Lung (tissue), 12 donors: ENCODE results near the gene TBC1D22A. TPM values are rescaled to one million over a fixed set of nuclear protein-coding genes. Genes with fewer than 3 reads are reported as not detected.

ENCODE experiments used
- ATAC-seq: fragments of 200-7000 bp; cut with Tn5 transposase; one replicate; pipeline ENCODE4 v1.9.1; 2020; ENCODE audit warnings: moderate number of reproducible peaks; ENCODE audit not compliant: insufficient read depth, low FRiP score
- DNase-seq, 3 donors: peaks; one replicate each; pipeline ENCODE4 v3.0.0-alpha.2; 2013 to 2017
- H3K27ac ChIP-seq, 2 donors: one replicate each; pipeline ENCODE4 v1.5.1; 2013; ENCODE audit warnings: mild to moderate bottlenecking in 2 of 2, moderate library complexity in 2 of 2, control low read depth in 1 of 2, inconsistent platforms in 1 of 2, low read depth in 1 of 2, low read length in 1 of 2
- H3K27me3 ChIP-seq, 3 donors: one replicate each; pipeline ENCODE4 v1.5.1; 2013; ENCODE audit warnings: low read length in 2 of 3; ENCODE audit not compliant: control insufficient read depth in 3 of 3, insufficient read depth in 3 of 3
- H3K36me3 ChIP-seq, 4 donors: one replicate each; pipeline ENCODE4 v1.5.1; 2013; ENCODE audit warnings: low read length in 4 of 4, mild to moderate bottlenecking in 1 of 4, moderate library complexity in 1 of 4; ENCODE audit not compliant: control insufficient read depth in 4 of 4, insufficient read depth in 4 of 4
- H3K4me1 ChIP-seq, 5 donors: one replicate each; pipeline ENCODE4 v1.5.1; 2013; ENCODE audit warnings: low read length in 5 of 5, mild to moderate bottlenecking in 2 of 5, moderate library complexity in 1 of 5; ENCODE audit not compliant: control insufficient read depth in 5 of 5, insufficient read depth in 5 of 5
- H3K4me3 ChIP-seq: one replicate; pipeline ENCODE4 v1.5.1; 2013; ENCODE audit warnings: mild to moderate bottlenecking, control low read depth, moderate library complexity
- H3K9ac ChIP-seq, 2 donors: one replicate each; pipeline ENCODE4 v1.5.1; 2013; ENCODE audit warnings: low read length in 2 of 2, control low read depth in 1 of 2; ENCODE audit not compliant: insufficient read depth in 1 of 2
- H3K9me3 ChIP-seq, 4 donors: one replicate each; pipeline ENCODE4 v1.5.1; 2013; ENCODE audit warnings: low read length in 3 of 4, mild to moderate bottlenecking in 1 of 4, moderate library complexity in 1 of 4; ENCODE audit not compliant: control insufficient read depth in 4 of 4, insufficient read depth in 3 of 4
- WGBS, 2 donors: extraction: QIAGEN DNeasy Blood & Tissue Kit; methylation state at CpG; one replicate each; pipeline ENCODE4 v1.1.7; 2013; 5-methylcytosine and 5-hydroxymethylcytosine counted together
- polyA plus RNA-seq, 2 donors: library from polyadenylated mRNA; stranded (reverse); fragments of 200-250 nt; gene quantifications; one replicate each; pipeline ENCODE4 v1.2.1, GENCODE V29; 2013
- total RNA-seq, 2 donors: library from RNA; depleted of rRNA in 1 of 2; stranded (reverse); fragments of >200 nt in 1 of 2; gene quantifications; one replicate each; pipeline ENCODE4 v1.2.1, GENCODE V29; 2014 to 2021
- TF ChIP-seq, protein P1 (sequence below): IDR thresholded peaks from 2 replicates; pipeline ENCODE4 v1.5.1; 2012; ENCODE audit warnings: mild to moderate bottlenecking; ENCODE audit errors: control extremely low read depth, extremely low read depth
- donor health status: control.
- donor health status: control.
- donor health status: Bipolar disorder and iron deficiency.
- donor health status: healthy.
- donor health status: DM: yes; HTN: yes; CAD: no.

Gene TBC1D22A
- total and polyA plus RNA-seq, 4 donors: 20.2 to 38.4 (median 21.0) TPM

DNA sequence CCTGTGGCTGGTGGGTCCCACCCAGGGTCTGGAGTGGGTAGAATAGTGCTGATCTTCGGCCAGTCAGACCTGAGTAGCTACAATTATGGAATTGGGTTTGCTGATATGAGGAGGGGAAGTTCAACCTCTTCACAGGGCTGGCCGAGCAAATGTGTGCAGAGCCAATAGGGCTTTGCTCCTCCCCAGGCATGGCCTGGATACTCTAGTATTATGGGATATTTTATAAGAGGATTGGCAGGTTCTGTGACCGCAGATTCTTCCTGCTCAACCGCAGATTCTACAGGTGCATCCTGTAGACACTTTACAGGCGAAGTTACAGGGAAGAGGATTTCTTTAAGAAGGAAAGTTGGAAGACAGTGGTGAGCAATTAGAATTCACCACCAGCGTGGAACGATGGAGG is 44.3 kb downstream of the TBC1D22A start:
- H3K27me3 ChIP-seq: no peaks in the 10 kb centered on the region
- H3K27ac ChIP-seq: no peak overlapping the region
- peaks cover 0 to 4% (median 0%) of the 10 kb centered on the region in 5 donors for H3K4me1 ChIP-seq
- 52 to 72% methylated on average over 7 of the region's 7 CpGs for WGBS, 2 donors
- H3K9ac ChIP-seq: no peak overlapping the region
- H3K4me3 ChIP-seq: no peak overlapping the region
- H3K36me3 ChIP-seq: peaks cover 0 to 15% (median 8%) of the 10 kb centered on the region in 4 donors
- DNase-seq (no peak), ATAC-seq (no peak)
- H3K9me3 ChIP-seq: no peaks in the 10 kb centered on the region
- TF ChIP-seq, protein P1, sequence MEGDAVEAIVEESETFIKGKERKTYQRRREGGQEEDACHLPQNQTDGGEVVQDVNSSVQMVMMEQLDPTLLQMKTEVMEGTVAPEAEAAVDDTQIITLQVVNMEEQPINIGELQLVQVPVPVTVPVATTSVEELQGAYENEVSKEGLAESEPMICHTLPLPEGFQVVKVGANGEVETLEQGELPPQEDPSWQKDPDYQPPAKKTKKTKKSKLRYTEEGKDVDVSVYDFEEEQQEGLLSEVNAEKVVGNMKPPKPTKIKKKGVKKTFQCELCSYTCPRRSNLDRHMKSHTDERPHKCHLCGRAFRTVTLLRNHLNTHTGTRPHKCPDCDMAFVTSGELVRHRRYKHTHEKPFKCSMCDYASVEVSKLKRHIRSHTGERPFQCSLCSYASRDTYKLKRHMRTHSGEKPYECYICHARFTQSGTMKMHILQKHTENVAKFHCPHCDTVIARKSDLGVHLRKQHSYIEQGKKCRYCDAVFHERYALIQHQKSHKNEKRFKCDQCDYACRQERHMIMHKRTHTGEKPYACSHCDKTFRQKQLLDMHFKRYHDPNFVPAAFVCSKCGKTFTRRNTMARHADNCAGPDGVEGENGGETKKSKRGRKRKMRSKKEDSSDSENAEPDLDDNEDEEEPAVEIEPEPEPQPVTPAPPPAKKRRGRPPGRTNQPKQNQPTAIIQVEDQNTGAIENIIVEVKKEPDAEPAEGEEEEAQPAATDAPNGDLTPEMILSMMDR: no peak

DNA sequence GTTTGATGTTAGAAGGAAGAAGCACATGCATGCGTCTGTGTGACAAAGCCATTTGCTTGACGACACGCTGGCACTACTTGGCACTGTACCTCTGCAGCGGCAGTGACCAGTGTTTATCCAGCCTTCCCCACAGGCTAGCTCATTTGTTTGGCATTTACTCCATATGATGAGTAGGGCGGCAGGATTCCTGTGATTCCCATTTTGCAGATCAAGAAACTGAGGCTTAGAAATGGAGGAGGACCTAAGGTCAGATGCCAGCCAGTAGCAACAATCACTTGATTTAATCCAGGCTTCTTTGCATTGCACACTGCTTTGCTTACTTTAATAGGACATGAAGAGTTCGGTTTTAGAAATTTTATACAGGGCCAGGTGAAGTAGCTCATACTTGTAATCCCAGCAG is 45.0 kb downstream of the TBC1D22A start:
- ATAC-seq: no peak
- TF ChIP-seq, protein P1: no peak
- no peak overlapping the region for H3K27ac ChIP-seq
- H3K9me3 ChIP-seq: no peaks in the 10 kb centered on the region
- no peaks in the 10 kb centered on the region for H3K27me3 ChIP-seq
- peaks cover 0 to 4% (median 0%) of the 10 kb centered on the region in 5 donors for H3K4me1 ChIP-seq
- no peak overlapping the region for H3K9ac ChIP-seq
- no peak overlapping the region for H3K4me3 ChIP-seq
- peaks cover 0 to 15% (median 8%) of the 10 kb centered on the region in 4 donors for H3K36me3 ChIP-seq
- DNase-seq: no peak
- WGBS, 2 donors: 96 to 97% methylated on average over 6 of the region's 6 CpGs

DNA sequence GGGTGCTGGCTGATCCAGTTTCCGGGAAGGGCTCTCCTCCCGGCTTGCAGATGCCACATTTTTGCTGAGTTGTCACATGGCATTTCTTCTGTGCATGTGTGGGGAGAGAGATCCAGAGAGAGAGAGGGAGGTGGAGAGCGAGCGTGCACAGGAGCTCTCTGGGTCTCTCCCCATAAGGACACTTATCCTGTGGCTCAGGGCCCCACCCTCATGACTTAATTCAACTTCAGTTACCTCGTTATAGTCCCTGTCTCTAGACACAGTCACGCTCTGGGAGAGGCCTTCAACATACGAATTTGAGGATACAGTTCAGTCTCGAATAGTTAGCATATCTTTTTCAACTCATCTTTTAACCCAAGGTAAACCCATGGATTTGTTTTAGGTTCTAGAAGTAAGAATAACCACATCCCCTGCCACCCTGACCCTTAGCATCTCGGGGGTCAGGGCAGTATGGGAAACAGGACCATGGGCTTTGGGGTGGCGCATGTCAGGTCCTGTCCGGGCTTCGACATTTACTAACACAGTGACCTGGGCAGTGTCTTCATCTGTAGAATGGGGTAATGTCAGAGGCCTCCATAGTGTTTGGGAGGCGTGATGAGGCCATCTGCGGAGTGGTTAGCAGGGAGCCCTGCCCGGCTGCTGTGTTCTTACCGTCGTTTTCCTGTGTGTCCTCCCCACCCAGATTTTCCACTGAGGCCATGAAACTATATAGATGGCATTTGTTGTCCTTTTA is 46.9 kb downstream of the TBC1D22A start:
- peaks cover 0 to 15% (median 8%) of the 10 kb centered on the region in 4 donors for H3K36me3 ChIP-seq

More for the DNA sequence above, 46.9 kb downstream of the TBC1D22A start:
- Histone ChIP-seq H3K9me3 (no peaks in the 10 kb centered on the region), H3K27ac (no peak overlapping the region), H3K4me3 (no peak overlapping the region), H3K27me3 (no peaks in the 10 kb centered on the region), H3K9ac (no peak overlapping the region), H3K4me1 (peaks cover 0 to 2% (median 0%) of the 10 kb centered on the region in 5 donors)
- TF ChIP-seq, protein P1: no peak
- DNase-seq: no peak
- ATAC-seq: no peak
- 98% methylated on average over 17 of the region's 17 CpGs for WGBS, 2 donors
